ENCODE data around the gene IGFBP5. TPM values are rescaled to one million over a fixed set of nuclear protein-coding genes. Genes with fewer than 3 reads are reported as not detected.

Gene IGFBP5
- total and polyA plus RNA-seq, 10 of the 15 experiments (the other 5 are each of a cell fraction or from before 2014, with no cell fraction given): 2.8 TPM; not detected in 9

DNA sequence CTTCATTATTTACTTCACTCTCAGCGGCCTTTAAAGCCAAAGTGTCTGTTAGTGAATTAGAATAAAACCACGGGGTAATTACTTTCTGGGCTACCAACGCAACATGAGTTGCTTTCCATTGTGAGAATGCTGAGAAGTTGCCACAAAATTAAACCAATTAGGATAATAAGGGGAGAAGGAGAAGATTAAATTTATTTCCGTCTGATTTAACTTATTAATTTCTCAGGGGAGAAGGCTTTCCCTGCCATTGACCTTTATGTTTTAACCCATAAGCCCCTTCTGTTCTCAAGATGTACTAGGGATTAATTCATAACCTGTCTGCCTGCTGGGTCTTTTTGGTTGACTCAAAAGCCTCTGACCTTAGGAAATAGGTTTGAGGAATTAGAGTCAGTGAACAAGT lies 42.3 kb upstream of the IGFBP5 start:
- DNase-seq (ENCODE audit: low read depth, low spot score) (no peak), ATAC-seq (no peak), FAIRE-seq (no peak)
- Histone ChIP-seq H3K27ac (ENCODE audit: control insufficient read depth, insufficient read depth) (no peak overlapping the region), H2AFZ (ENCODE audit: control insufficient read depth, low read depth, low read length) (no peak overlapping the region), H3K79me2 (ENCODE audit: control insufficient read depth, insufficient read depth, low read length) (no peaks in the 10 kb centered on the region), H3K4me1 (ENCODE audit: control insufficient read depth, insufficient read depth, low read length) (no peaks in the 10 kb centered on the region), H3K9me3 (replicated peaks; ENCODE audit: control insufficient read depth, insufficient read depth, low read length) (no peaks in the 10 kb centered on the region), H3K9ac (ENCODE audit: control insufficient read depth, insufficient read depth, low read length) (no peak overlapping the region), H3K4me2 (ENCODE audit: control insufficient read depth, insufficient read depth) (no peak overlapping the region), H3K27me3 (replicated peaks in 1 of 2; ENCODE audit: control insufficient read depth in 2 of 2, insufficient read depth in 2 of 2, low read length in 1 of 2) (peaks cover 2 to 3% of the 10 kb centered on the region in 2 experiments; a peak in 3 of 4 replicates), H3K36me3 (ENCODE audit: control insufficient read depth in 2 of 2, insufficient read depth in 2 of 2, low read length in 1 of 2) (no peaks in the 10 kb centered on the region), H4K20me1 (ENCODE audit: control insufficient read depth, insufficient read depth) (no peaks in the 10 kb centered on the region), H3K4me3 (no peak overlapping the region)
- in situ Hi-C loops (cut with MboI): no loop called here
- SMC1A ChIA-PET (ENCODE audit: uncharacterized antibody, unreplicated experiment): no interaction called here
- CTCF ChIA-PET: no interaction called here
- intact Hi-C loops (cut with micrococcal nuclease; ENCODE audit: unreplicated experiment): no loop called here
- POLR2A ChIA-PET: no interaction called here
- no TSS peak for BruUV-seq (replicated peaks)
- TF ChIP-seq BACH1 (IDR thresholded peaks at IDR 0.05; ENCODE audit: borderline replicate concordance): no peak
- TF ChIP-seq MEF2A (IDR thresholded peaks at IDR 0.05; ENCODE audit: insufficient read depth, low read depth, low read length): no peak
- RAD21 ChIA-PET (ENCODE audit: unreplicated experiment): no interaction called here
- WGBS (ENCODE audit: insufficient coverage, insufficient replicate concordance, low lambda C conversion rate, missing lambda C conversion rate): 2% methylated on average over 4 of the region's 4 CpGs

DNA sequence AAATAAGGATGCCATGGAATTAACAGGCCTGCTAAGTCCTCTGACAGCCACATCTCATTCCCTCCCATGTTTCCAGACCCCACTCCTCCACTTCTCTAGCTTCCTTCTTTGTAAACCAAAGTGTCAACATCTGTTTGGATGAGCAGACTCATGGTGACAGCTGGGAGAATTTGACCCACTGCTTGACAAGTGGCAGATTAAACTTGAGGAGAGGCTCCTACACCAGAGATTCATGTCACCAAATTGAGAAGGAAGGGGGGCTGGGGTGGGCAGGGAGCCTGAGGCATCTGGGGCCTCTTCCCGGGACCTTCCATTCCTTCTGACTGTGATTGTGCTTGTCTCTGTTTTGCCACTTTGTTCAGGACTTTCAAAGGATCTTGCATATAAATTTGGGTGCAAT lies 41.0 kb upstream of the IGFBP5 start:
- BruUV-seq (replicated peaks): no TSS peak
- in situ Hi-C loops (cut with MboI): no loop called here
- TF ChIP-seq, protein P1, sequence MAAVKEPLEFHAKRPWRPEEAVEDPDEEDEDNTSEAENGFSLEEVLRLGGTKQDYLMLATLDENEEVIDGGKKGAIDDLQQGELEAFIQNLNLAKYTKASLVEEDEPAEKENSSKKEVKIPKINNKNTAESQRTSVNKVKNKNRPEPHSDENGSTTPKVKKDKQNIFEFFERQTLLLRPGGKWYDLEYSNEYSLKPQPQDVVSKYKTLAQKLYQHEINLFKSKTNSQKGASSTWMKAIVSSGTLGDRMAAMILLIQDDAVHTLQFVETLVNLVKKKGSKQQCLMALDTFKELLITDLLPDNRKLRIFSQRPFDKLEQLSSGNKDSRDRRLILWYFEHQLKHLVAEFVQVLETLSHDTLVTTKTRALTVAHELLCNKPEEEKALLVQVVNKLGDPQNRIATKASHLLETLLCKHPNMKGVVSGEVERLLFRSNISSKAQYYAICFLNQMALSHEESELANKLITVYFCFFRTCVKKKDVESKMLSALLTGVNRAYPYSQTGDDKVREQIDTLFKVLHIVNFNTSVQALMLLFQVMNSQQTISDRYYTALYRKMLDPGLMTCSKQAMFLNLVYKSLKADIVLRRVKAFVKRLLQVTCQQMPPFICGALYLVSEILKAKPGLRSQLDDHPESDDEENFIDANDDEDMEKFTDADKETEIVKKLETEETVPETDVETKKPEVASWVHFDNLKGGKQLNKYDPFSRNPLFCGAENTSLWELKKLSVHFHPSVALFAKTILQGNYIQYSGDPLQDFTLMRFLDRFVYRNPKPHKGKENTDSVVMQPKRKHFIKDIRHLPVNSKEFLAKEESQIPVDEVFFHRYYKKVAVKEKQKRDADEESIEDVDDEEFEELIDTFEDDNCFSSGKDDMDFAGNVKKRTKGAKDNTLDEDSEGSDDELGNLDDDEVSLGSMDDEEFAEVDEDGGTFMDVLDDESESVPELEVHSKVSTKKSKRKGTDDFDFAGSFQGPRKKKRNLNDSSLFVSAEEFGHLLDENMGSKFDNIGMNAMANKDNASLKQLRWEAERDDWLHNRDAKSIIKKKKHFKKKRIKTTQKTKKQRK (IDR thresholded peaks at IDR 0.05; ENCODE audit: low read depth, low read length): no peak
- TF ChIP-seq SP1 (IDR thresholded peaks at IDR 0.05; ENCODE audit: low read depth, low read length): no peak
- no peak for TF ChIP-seq MYC (IDR thresholded peaks at IDR 0.05; ENCODE audit: insufficient read depth, insufficient read length, insufficient replicate concordance, low read length, severe bottlenecking)
- FAIRE-seq (no peak), ATAC-seq (no peak), DNase-seq (ENCODE audit: low read depth, low spot score) (no peak)
- 0% methylated on average over 1 of the region's 1 CpG for WGBS (ENCODE audit: insufficient coverage, insufficient replicate concordance, low lambda C conversion rate, missing lambda C conversion rate)
- ChIA-PET SMC1A (ENCODE audit: uncharacterized antibody, unreplicated experiment) (interaction anchor here (1.2 kb wide), 1 partner anchor 102 kb away, joined by 3 read pairs; no protein-coding TSS in a partner anchor), POLR2A (no interaction called here), CTCF (no interaction called here), RAD21 (ENCODE audit: unreplicated experiment) (interaction anchor here (0.7 kb wide), 1 partner anchor 157 kb away, joined by 4 read pairs; no protein-coding TSS in a partner anchor)
- H4K20me1 ChIP-seq (ENCODE audit: control insufficient read depth, insufficient read depth): no peaks in the 10 kb centered on the region
- no peak overlapping the region for H3K4me3 ChIP-seq
- H3K9me3 ChIP-seq (replicated peaks; ENCODE audit: control insufficient read depth, insufficient read depth, low read length): no peaks in the 10 kb centered on the region
- intact Hi-C loops (cut with micrococcal nuclease; ENCODE audit: unreplicated experiment): no loop called here
- no peak overlapping the region for H3K27ac ChIP-seq (ENCODE audit: control insufficient read depth, insufficient read depth)
- H3K4me1 ChIP-seq (ENCODE audit: control insufficient read depth, insufficient read depth, low read length): no peaks in the 10 kb centered on the region
- H3K79me2 ChIP-seq (ENCODE audit: control insufficient read depth, insufficient read depth, low read length): no peaks in the 10 kb centered on the region
- H3K36me3 ChIP-seq (ENCODE audit: control insufficient read depth in 2 of 2, insufficient read depth in 2 of 2, low read length in 1 of 2): no peaks in the 10 kb centered on the region
- no peak overlapping the region for H3K4me2 ChIP-seq (ENCODE audit: control insufficient read depth, insufficient read depth)
- H3K27me3 ChIP-seq (replicated peaks in 1 of 2; ENCODE audit: control insufficient read depth in 2 of 2, insufficient read depth in 2 of 2, low read length in 1 of 2): peaks cover 2 to 5% of the 10 kb centered on the region in 2 experiments; a peak in 3 of 4 replicates
- H2AFZ ChIP-seq (ENCODE audit: control insufficient read depth, low read depth, low read length): no peak overlapping the region
- H3K9ac ChIP-seq (ENCODE audit: control insufficient read depth, insufficient read depth, low read length): no peak overlapping the region

All from GM12878 (cell line).